Panc1 (cell line): ENCODE data around the gene ATL2. TPM values are rescaled to one million over a fixed set of nuclear protein-coding genes. Genes with fewer than 3 reads are reported as not detected.

ENCODE experiments used
- ATAC-seq: fragments of 200-7000 bp; cut with Tn5 transposase; 2 replicates; pipeline ENCODE4 v1.9.1; 2020; ENCODE audit warnings: mild to moderate bottlenecking, moderate library complexity
- BruUV-seq: library from RNA; stranded (reverse); fragments of 400-500 nt; replicated peaks from 2 replicates; lab custom pipeline; 2021; lab: Mats Ljungman, UMichigan
- CTCF ChIA-PET: fragments of 300-600 bp; sonication (Branson Sonifier 250); formaldehyde crosslinking; loops from one replicate; lab custom pipeline; 2022; ENCODE audit warnings: antibody characterized with exemption; lab: Charles Lee
- POLR2A ChIA-PET: fragments of 300-600 bp; sonication (Branson Sonifier 250); formaldehyde crosslinking; loops from one replicate; lab custom pipeline; 2022; ENCODE audit warnings: antibody characterized with exemption; lab: Charles Lee
- DNase-seq: peaks from one replicate; pipeline ENCODE4 v3.0.0-alpha.2; 2010; ENCODE audit warnings: low read depth, low spot score
- H3K27ac ChIP-seq: 2 replicates; pipeline ENCODE4 v1.5.1; 2011; ENCODE audit warnings: mild to moderate bottlenecking, low read length, inconsistent platforms
- H3K27me3 ChIP-seq: fragments of 200-500 bp; sonication (Bioruptor generic); 2 replicates; pipeline ENCODE4 v1.6.0; 2014; ENCODE audit warnings: low read length, inconsistent platforms; ENCODE audit not compliant: control insufficient read depth, insufficient read depth
- H3K36me3 ChIP-seq: fragments of 200-500 bp; sonication (Bioruptor generic); 2 replicates; pipeline ENCODE4 v1.5.1; 2014; ENCODE audit warnings: inconsistent platforms, mild to moderate bottlenecking, low read length, moderate library complexity; ENCODE audit not compliant: control insufficient read depth, insufficient read depth
- H3K4me1 ChIP-seq: 2 replicates; pipeline ENCODE4 v1.5.1; 2011; ENCODE audit warnings: inconsistent platforms, mild to moderate bottlenecking, low read length, moderate library complexity; ENCODE audit not compliant: control insufficient read depth, insufficient read depth
- H3K4me3 ChIP-seq, 2 experiments: 2 replicates each; pipeline ENCODE4 v1.5.1; 2011 to 2012; ENCODE audit warnings: low read depth in 2 of 2, low read length in 2 of 2, mild to moderate bottlenecking in 2 of 2, inconsistent platforms in 1 of 2, moderate library complexity in 1 of 2
- H3K9me3 ChIP-seq: fragments of 200-500 bp; sonication (Bioruptor generic); 2 replicates; pipeline ENCODE4 v1.5.1; 2014; ENCODE audit warnings: low read depth, mild to moderate bottlenecking, inconsistent platforms, low read length, moderate library complexity; ENCODE audit not compliant: control insufficient read depth, insufficient read depth
- CTCF ChIP-seq: fragments of 450-650 bp; IDR thresholded peaks from 2 replicates; pipeline ENCODE4 v1.5.1; 2017; ENCODE audit warnings: mild to moderate bottlenecking
- POLR2AphosphoS5 ChIP-seq: IDR thresholded peaks from 2 replicates; pipeline ENCODE4 v1.6.1; 2012; ENCODE audit warnings: mild to moderate bottlenecking, low read depth, low read length, moderate library complexity
- REST ChIP-seq, 2 experiments: IDR thresholded peaks; 2 replicates each; pipeline ENCODE4 v1.6.1; 2011 to 2012; ENCODE audit warnings: low read depth in 2 of 2, control low read depth in 1 of 2, low read length in 1 of 2, mild to moderate bottlenecking in 1 of 2, moderate library complexity in 1 of 2; ENCODE audit not compliant: insufficient read depth in 1 of 2
- SIN3A ChIP-seq: IDR thresholded peaks from 2 replicates; pipeline ENCODE4 v1.6.1; 2012; ENCODE audit warnings: low read depth, mild to moderate bottlenecking, low read length, moderate library complexity, borderline replicate concordance; ENCODE audit not compliant: insufficient read depth
- TCF7L2 ChIP-seq: IDR thresholded peaks from 2 replicates; pipeline ENCODE4 v1.6.1; 2011; ENCODE audit warnings: mild to moderate bottlenecking, low read depth, low read length, inconsistent platforms
- in situ Hi-C: cut with HindIII; loops from 2 replicates; pipeline ENCODE4 v1.10.0; 2016; ENCODE audit warnings: low sequenced_read_pairs, low pct_unique_long_range_greater_than_20kb
- intact Hi-C: fragments of 100-400 bp; cut with micrococcal nuclease; formaldehyde crosslinking; loops from one replicate; pipeline ENCODE4 v1.10.0; 2022; ENCODE audit not compliant: unreplicated experiment
- total RNA-seq: library from RNA; stranded (reverse); gene quantifications from one replicate; pipeline ENCODE4 v1.2.1, GENCODE V29; 2021; ENCODE audit not compliant: unreplicated experiment

The ATL2 gene
- total RNA-seq, 1 experiment from 2014 or later: 78.7 TPM

GRCh38 chr2:38298539-38298938 is 78.5 kb downstream of the ATL2 start:
- intact Hi-C loops: no loop called here
- no TSS peak for BruUV-seq
- TF ChIP-seq REST (IDR thresholded peaks at IDR 0.05; ENCODE audit: insufficient read depth in 1 of 2, low read depth in 2 of 2, low read length in 1 of 2) (no peak), TCF7L2 (no peak), SIN3A (no peak), POLR2AphosphoS5 (no peak), CTCF (no peak)
- ChIA-PET CTCF (no interaction called here), POLR2A (no interaction called here)
- no peaks in the 10 kb centered on the region for H3K4me1 ChIP-seq
- ATAC-seq (no peak), DNase-seq (no peak)
- peaks cover 41% of the 10 kb centered on the region for H3K36me3 ChIP-seq
- no peak overlapping the region for H3K27ac ChIP-seq
- no peaks in the 10 kb centered on the region for H3K27me3 ChIP-seq
- in situ Hi-C loops: no loop called here
- no peak overlapping the region for H3K4me3 ChIP-seq
- H3K9me3 ChIP-seq: no peaks in the 10 kb centered on the region

- in situ Hi-C loops (no loop called here), intact Hi-C loops (no loop called here)
- TF ChIP-seq SIN3A: no peak
- TF ChIP-seq CTCF: no peak
- TF ChIP-seq REST (IDR thresholded peaks at IDR 0.05; ENCODE audit: insufficient read depth in 1 of 2, low read depth in 2 of 2, low read length in 1 of 2): no peak
- H3K4me1 ChIP-seq: no peaks in the 10 kb centered on the region
- ChIA-PET CTCF (no interaction called here), POLR2A (no interaction called here)
- H3K36me3 ChIP-seq: peaks cover 41% of the 10 kb centered on the region
- no peak overlapping the region for H3K27ac ChIP-seq
- DNase-seq: no peak
- no peaks in the 10 kb centered on the region for H3K9me3 ChIP-seq
- BruUV-seq: no TSS peak
- no peak for ATAC-seq
- no peaks in the 10 kb centered on the region for H3K27me3 ChIP-seq
- H3K4me3 ChIP-seq: no peak overlapping the region
Measured at GRCh38 chr2:38296197-38296780, 80.8 kb downstream of the ATL2 start.
